IPS DF 6.9 (cell line): ENCODE results near the gene ZNF708.
"Not testable (repeated sequence)": the region's sequence is repeated elsewhere in the genome, so short reads cannot be mapped to it uniquely, and the experiment has no call there.

Experiments used
- DNase-seq: peaks from one replicate; pipeline ENCODE4 v3.0.0-alpha.2; 2013; ENCODE audit warnings: low read depth, low spot score
- H3K27ac ChIP-seq: one replicate; pipeline ENCODE4 v1.5.1; 2013; ENCODE audit warnings: low read length, control low read depth
- H3K27me3 ChIP-seq: 2 replicates; pipeline ENCODE4 v1.6.1; 2013; ENCODE audit warnings: mild to moderate bottlenecking, low read length; ENCODE audit not compliant: control insufficient read depth, insufficient read depth
- H3K36me3 ChIP-seq: 2 replicates; pipeline ENCODE4 v1.6.1; 2013; ENCODE audit warnings: low read length; ENCODE audit not compliant: control insufficient read depth, insufficient read depth
- H3K4me1 ChIP-seq: 2 replicates; pipeline ENCODE4 v1.6.1; 2013; ENCODE audit warnings: low read length; ENCODE audit not compliant: control insufficient read depth, insufficient read depth
- H3K4me3 ChIP-seq: 2 replicates; pipeline ENCODE4 v1.5.1; 2013; ENCODE audit warnings: mild to moderate bottlenecking, low read length
- H3K9me3 ChIP-seq: 2 replicates; pipeline ENCODE4 v1.6.1; 2013; ENCODE audit warnings: low read length, inconsistent platforms; ENCODE audit not compliant: control insufficient read depth, insufficient read depth
- WGBS: extraction: QIAGEN DNeasy Blood & Tissue Kit; methylation state at CpG from one replicate; pipeline ENCODE4 v1.1.7; 2013; ENCODE audit warnings: mixed read lengths, missing lambda C conversion rate; ENCODE audit not compliant: insufficient read length, insufficient coverage; 5-methylcytosine and 5-hydroxymethylcytosine counted together

ZNF708 gene

GRCh38 chr19:21328885-21329605 lies at the start of gene ZNF708:
Gene ZNF708, minus strand, starts transcription at chr19:21329410. Its CDS starts 198 bp downstream, at chr19:21329212.
- no peaks in the 10 kb centered on the region for H3K4me1 ChIP-seq
- WGBS = no CpG with 5 or more reads among the region's 32 CpGs
- H3K27me3 ChIP-seq = no peaks in the 10 kb centered on the region
- H3K36me3 ChIP-seq = no peaks in the 10 kb centered on the region
- no peaks in the 10 kb centered on the region for H3K9me3 ChIP-seq
- DNase-seq = peak; percentile 63
- H3K27ac ChIP-seq = no peak within 1 kb of the TSS
- peak within 1 kb of the TSS; percentile 74 for H3K4me3 ChIP-seq

- Histone ChIP-seq H3K9me3 (no peaks in the 10 kb centered on the region), H3K27me3 (no peaks in the 10 kb centered on the region), H3K4me1 (no peaks in the 10 kb centered on the region), H3K36me3 (peaks cover 9% of the 10 kb centered on the region; the same call in 1 of the 2 replicates), H3K4me3 (no peak overlapping the region), H3K27ac (no peak overlapping the region)
- no peak for DNase-seq
- WGBS = no CpG with 5 or more reads among the region's 3 CpGs
Observed at GRCh38 chr19:21362291-21362690, 33.1 kb upstream of the ZNF708 start.

GRCh38 chr19:21358768-21359451 lies 29.7 kb upstream of the ZNF708 start, which contains the start of gene ZNF738:
Gene ZNF738, plus strand, starts transcription at chr19:21359000. Its CDS starts 141 bp downstream, at chr19:21359141.
- Histone ChIP-seq H3K27me3 (no peaks in the 10 kb centered on the region), H3K4me1 (no peaks in the 10 kb centered on the region), H3K4me3 (peak within 1 kb of the TSS; percentile 60), H3K9me3 (no peaks in the 10 kb centered on the region), H3K27ac (no peak within 1 kb of the TSS), H3K36me3 (peaks cover 5% of the 10 kb centered on the region; the same call in 1 of the 2 replicates)
- peak; percentile 93 for DNase-seq
- WGBS = no CpG with 5 or more reads among the region's 36 CpGs

GRCh38 chr19:21352830-21353229 lies 23.6 kb upstream of the ZNF708 start:
- Histone ChIP-seq H3K9me3 (no peaks in the 10 kb centered on the region), H3K27me3 (no peaks in the 10 kb centered on the region), H3K27ac (no peak overlapping the region), H3K4me3 (no peak overlapping the region), H3K4me1 (no peaks in the 10 kb centered on the region), H3K36me3 (no peaks in the 10 kb centered on the region)
- WGBS = no CpG with 5 or more reads among the region's 2 CpGs
- DNase-seq = no peak

GRCh38 chr19:21344841-21345240 lies 15.6 kb upstream of the ZNF708 start:
- not testable (repeated sequence) for DNase-seq, H3K4me1 ChIP-seq, H3K4me3 ChIP-seq, H3K36me3 ChIP-seq, H3K27me3 ChIP-seq, H3K9me3 ChIP-seq, H3K27ac ChIP-seq
- WGBS = no CpG with 5 or more reads among the region's 2 CpGs

GRCh38 chr19:21335721-21336120 lies 6.5 kb upstream of the ZNF708 start:
- H3K4me3 ChIP-seq = no peak overlapping the region
- peaks cover 1% of the 10 kb centered on the region; the same call in 1 of the 2 replicates for H3K9me3 ChIP-seq
- H3K27me3 ChIP-seq = no peaks in the 10 kb centered on the region
- H3K27ac ChIP-seq = no peak overlapping the region
- no peak for DNase-seq
- no peaks in the 10 kb centered on the region for H3K36me3 ChIP-seq
- no CpG with 5 or more reads among the region's 2 CpGs for WGBS
- no peaks in the 10 kb centered on the region for H3K4me1 ChIP-seq

GRCh38 chr19:21328406-21328805 lies 804 bp downstream of the ZNF708 start:
- WGBS = no CpG with 5 or more reads among the region's 6 CpGs
- Histone ChIP-seq H3K36me3 (no peaks in the 10 kb centered on the region), H3K4me1 (no peaks in the 10 kb centered on the region), H3K9me3 (no peaks in the 10 kb centered on the region), H3K27me3 (no peaks in the 10 kb centered on the region), H3K27ac (no peak overlapping the region), H3K4me3 (peak overlapping the region; percentile 74; the same call in 1 of the 2 replicates)
- DNase-seq = no peak

- no CpG with 5 or more reads among the region's 2 CpGs for WGBS
- Histone ChIP-seq H3K4me1 (0 out of 2 replicates have a peak, but pooled peaks cover 1% of the 10 kb centered on the region), H3K36me3 (no peaks in the 10 kb centered on the region), H3K27ac (no peak overlapping the region), H3K9me3 (no peaks in the 10 kb centered on the region), H3K27me3 (no peaks in the 10 kb centered on the region), H3K4me3 (no peak overlapping the region)
- DNase-seq = no peak
Observed at GRCh38 chr19:21326169-21326568, 3.0 kb downstream of the ZNF708 start.

- H3K9me3 ChIP-seq = no peaks in the 10 kb centered on the region
- H3K36me3 ChIP-seq = no peaks in the 10 kb centered on the region
- H3K4me3 ChIP-seq = no peak overlapping the region
- no peak overlapping the region for H3K27ac ChIP-seq
- no CpG with 5 or more reads among the region's 2 CpGs for WGBS
- no peaks in the 10 kb centered on the region for H3K27me3 ChIP-seq
- H3K4me1 ChIP-seq = peaks cover 2% of the 10 kb centered on the region; the same call in 1 of the 2 replicates
- DNase-seq = no peak
Observed at GRCh38 chr19:21323000-21323399, 6.2 kb downstream of the ZNF708 start.

- Histone ChIP-seq H3K36me3 (no peaks in the 10 kb centered on the region), H3K9me3 (no peaks in the 10 kb centered on the region), H3K27ac (no peak overlapping the region), H3K4me3 (no peak overlapping the region), H3K27me3 (no peaks in the 10 kb centered on the region), H3K4me1 (peaks cover 3% of the 10 kb centered on the region; the same call in 1 of the 2 replicates)
- WGBS = no CpG with 5 or more reads among the region's 8 CpGs
- no peak for DNase-seq
Observed at GRCh38 chr19:21322528-21322927, 6.7 kb downstream of the ZNF708 start.
